GM12878 (cell line): ENCODE data around the gene LRIT1. TPM values are rescaled to one million over a fixed set of nuclear protein-coding genes. Genes with fewer than 3 reads are reported as not detected.

Experiments
- ATAC-seq: fragments of 200-7000 bp; cut with Tn5 transposase; 3 replicates; pipeline ENCODE4 v1.9.1; 2020; ENCODE audit warnings: mild to moderate bottlenecking, moderate library complexity
- BruUV-seq: library from RNA; stranded (reverse); fragments of 400-500 nt; replicated peaks from 2 replicates; lab custom pipeline; 2021; lab: Mats Ljungman, UMichigan
- CTCF ChIA-PET: fragments of 300-600 bp; sonication (Branson Sonifier 250); formaldehyde crosslinking; extraction: SDS; loops from one replicate; lab custom pipeline; 2021; ENCODE audit warnings: inconsistent platforms; lab: Yijun Ruan, JAX
- POLR2A ChIA-PET: fragments of 350-600 bp; formaldehyde crosslinking; extraction: SDS; loops from one replicate; lab custom pipeline; 2021; ENCODE audit warnings: inconsistent platforms; lab: Charles Lee
- RAD21 ChIA-PET: fragments of 300-600 bp; sonication (Branson Sonifier 250); formaldehyde crosslinking; loops from one replicate; lab custom pipeline; 2023; ENCODE audit warnings: antibody characterized with exemption; ENCODE audit not compliant: unreplicated experiment; lab: Charles Lee
- SMC1A ChIA-PET: fragments of 300-600 bp; sonication (Branson Sonifier 250); formaldehyde crosslinking; loops from one replicate; lab custom pipeline; 2023; ENCODE audit not compliant: unreplicated experiment, uncharacterized antibody; lab: Charles Lee
- DNase-seq: peaks from one replicate; pipeline ENCODE4 v3.0.0-alpha.2; 2011; ENCODE audit warnings: low read depth, low spot score
- FAIRE-seq: peaks from 3 replicates; lab custom pipeline; 2011; peaks lifted over from hg19 to GRCh38; lab: Jason Lieb, UNC
- H2AFZ ChIP-seq: 2 replicates; pipeline ENCODE4 v1.6.0; 2011; ENCODE audit warnings: low read depth, low read length, control low read depth; ENCODE audit not compliant: control insufficient read depth
- H3K27ac ChIP-seq: 2 replicates; pipeline ENCODE4 v1.5.1; 2011; ENCODE audit warnings: control low read depth; ENCODE audit not compliant: control insufficient read depth, insufficient read depth
- H3K27me3 ChIP-seq, 2 experiments: replicated peaks in 1 of 2; 2 replicates each; pipeline versions ENCODE4 v1.6.0 to v1.6.1; 2011; ENCODE audit warnings: low read length in 1 of 2; ENCODE audit not compliant: control insufficient read depth in 2 of 2, insufficient read depth in 2 of 2
- H3K36me3 ChIP-seq, 2 experiments: 2 replicates each; pipeline ENCODE4 v1.5.1; 2011; ENCODE audit warnings: low read length in 1 of 2; ENCODE audit not compliant: control insufficient read depth in 2 of 2, insufficient read depth in 2 of 2
- H3K4me1 ChIP-seq: 2 replicates; pipeline ENCODE4 v1.6.1; 2011; ENCODE audit warnings: mild to moderate bottlenecking, low read length, moderate library complexity, mixed read lengths; ENCODE audit not compliant: control insufficient read depth, insufficient read depth
- H3K4me2 ChIP-seq: 2 replicates; pipeline ENCODE4 v1.6.0; 2011; ENCODE audit warnings: control low read depth; ENCODE audit not compliant: control insufficient read depth, insufficient read depth
- H3K4me3 ChIP-seq: fragments of 200-600 bp; sonication (generic); 2 replicates; pipeline ENCODE4 v1.5.1; 2016
- H3K79me2 ChIP-seq: 2 replicates; pipeline ENCODE4 v1.6.0; 2011; ENCODE audit warnings: low read length; ENCODE audit not compliant: control insufficient read depth, insufficient read depth
- H3K9ac ChIP-seq: 2 replicates; pipeline ENCODE4 v1.8.0; 2011; ENCODE audit warnings: low read length, control low read depth, mixed read lengths; ENCODE audit not compliant: control insufficient read depth, insufficient read depth
- H3K9me3 ChIP-seq: replicated peaks from 3 replicates; pipeline ENCODE4 v1.5.1; 2011; ENCODE audit warnings: mild to moderate bottlenecking, low read length; ENCODE audit not compliant: control insufficient read depth, insufficient read depth
- H4K20me1 ChIP-seq: 2 replicates; pipeline ENCODE4 v1.6.0; 2011; ENCODE audit not compliant: control insufficient read depth, insufficient read depth
- CTCF ChIP-seq, 3 experiments: IDR thresholded peaks in 2 of 3; conservative IDR thresholded peaks in 1 of 3; 2 replicates each; pipeline ENCODE4 v1.5.1; 2011; ENCODE audit warnings: low read depth in 3 of 3, low read length in 3 of 3, mild to moderate bottlenecking in 3 of 3, control low read depth in 2 of 3, moderate library complexity in 2 of 3, inconsistent platforms in 1 of 3, mixed read lengths in 1 of 3; ENCODE audit not compliant: control insufficient read depth in 2 of 3, insufficient read depth in 1 of 3; ENCODE audit errors: extremely low read depth in 1 of 3
- IRF4 ChIP-seq: IDR thresholded peaks from 2 replicates; pipeline ENCODE4 v1.6.1; 2011; ENCODE audit warnings: low read depth, low read length
- MAX ChIP-seq: IDR thresholded peaks from 2 replicates; pipeline ENCODE4 v1.6.1; 2012; ENCODE audit warnings: low read depth, low read length, improper control_type of control experiment
- PML ChIP-seq: IDR thresholded peaks from 2 replicates; pipeline ENCODE4 v1.6.1; 2012; ENCODE audit warnings: low read length, inconsistent platforms
- POLR2AphosphoS5 ChIP-seq: IDR thresholded peaks from 2 replicates; pipeline ENCODE4 v1.6.1; 2011; ENCODE audit warnings: mild to moderate bottlenecking, low read length, inconsistent platforms
- POU2F2 ChIP-seq: IDR thresholded peaks from 3 replicates; pipeline ENCODE4 v1.6.1; 2011; ENCODE audit warnings: low read depth, mild to moderate bottlenecking, low read length, borderline replicate concordance
- RAD21 ChIP-seq: IDR thresholded peaks from 2 replicates; pipeline ENCODE4 v1.6.1; 2011; ENCODE audit warnings: mild to moderate bottlenecking, low read depth, low read length, moderate library complexity; ENCODE audit not compliant: insufficient read depth
- SMARCA5 ChIP-seq: fragments of 450-650 bp; IDR thresholded peaks from 2 replicates; pipeline ENCODE4 v1.6.1; 2017; ENCODE audit warnings: mild to moderate bottlenecking
- SMC3 ChIP-seq: IDR thresholded peaks from 2 replicates; pipeline ENCODE4 v1.6.1; 2011; ENCODE audit warnings: low read length, improper control_type of control experiment, borderline replicate concordance
- YY1 ChIP-seq: IDR thresholded peaks from 2 replicates; pipeline ENCODE4 v1.6.1; 2011; ENCODE audit warnings: low read depth, mild to moderate bottlenecking, low read length
- ZBTB11 ChIP-seq: fragments of 450-650 bp; formaldehyde crosslinking; IDR thresholded peaks from 2 replicates; pipeline ENCODE4 v1.5.0; 2022; ENCODE audit warnings: mild to moderate bottlenecking, missing genetic modification characterization
- WGBS: methylation state at CpG from one replicate; pipeline ENCODE4 v1.1.6; 2016; ENCODE audit warnings: low lambda C conversion rate; ENCODE audit not compliant: insufficient replicate concordance, insufficient coverage; ENCODE audit errors: missing lambda C conversion rate; 5-methylcytosine and 5-hydroxymethylcytosine counted together
- in situ Hi-C: fragments of 300-500 bp; cut with MboI; formaldehyde crosslinking; loops from 9 replicates; pipeline ENCODE4 v1.14.3; 2018; ENCODE audit warnings: mixed read lengths
- intact Hi-C: fragments of 100-400 bp; cut with micrococcal nuclease; formaldehyde crosslinking; loops from one replicate; pipeline ENCODE4 v1.14.2; 2022; ENCODE audit not compliant: unreplicated experiment
- polyA plus RNA-seq, 11 experiments: library from polyadenylated mRNA; depleted of rRNA in 4 of 11; unstranded in 6 of 11; stranded (reverse) in 5 of 11; fragments of >200 nt; fragmentation: Nextera tagmentation in 4 of 11; fragmentation: Illumina TruSeq in 1 of 11; extraction: Ambion mirVana in 4 of 11; extraction: Trizol in 1 of 11; gene quantifications; 1 replicate in 1 of 11; 2 replicates in 10 of 11; pipeline versions ENCODE4 v1.2.1 to v1.2.3, GENCODE V29; 2011 to 2016; ENCODE audit warnings: inconsistent platforms in 2 of 11, missing spikeins in 2 of 11, low read depth in 1 of 11
- total RNA-seq, 4 experiments: library from RNA; depleted of rRNA in 3 of 4; stranded (reverse); fragments of >200 nt in 3 of 4; fragmentation: Illumina TruSeq in 1 of 4; extraction: Trizol in 1 of 4; gene quantifications; 2 replicates each; pipeline versions ENCODE4 v1.2.1 to v1.2.3, GENCODE V29; 2013 to 2021

Gene LRIT1
- total and polyA plus RNA-seq, 10 of the 15 experiments (the other 5 are each of a cell fraction or from before 2014, with no cell fraction given): not detected

GRCh38 chr10:84264611-84265141 is 23.3 kb upstream of the LRIT1 start:
- RAD21 ChIA-PET: interaction anchor here (0.6 to 6.6 kb wide), 5 partner anchors 65 to 271 kb away, joined by 3 to 74 read pairs (median 5); no protein-coding TSS in a partner anchor
- POLR2A ChIA-PET: no interaction called here
- no peak overlapping the region for H3K27ac ChIP-seq
- H3K79me2 ChIP-seq: no peaks in the 10 kb centered on the region
- no peaks in the 10 kb centered on the region for H3K4me1 ChIP-seq
- DNase-seq (no peak), ATAC-seq (peak; percentile 94), FAIRE-seq (peak; percentile 90)
- no peak overlapping the region for H3K4me2 ChIP-seq
- H3K4me3 ChIP-seq: no peak overlapping the region
- TF ChIP-seq POU2F2 (peak; percentile 75; the same call in 1 of the 3 replicates), ZBTB11 (CRISPR knock-in tag) (no peak), RAD21 (peak; percentile 87), SMC3 (peak; percentile 94), CTCF (IDR thresholded peaks at IDR 0.05 in 2 of 3, conservative IDR thresholded peaks at IDR 0.05 in 1 of 3; ENCODE audit: control insufficient read depth in 2 of 3, extremely low read depth in 1 of 3, insufficient read depth in 1 of 3, low read depth in 3 of 3, low read length in 3 of 3) (peak; percentile 94 to 98 (median 97)), IRF4 (0 out of 2 replicates have a peak, but pooled peaks have one; percentile 20), PML (no peak), YY1 (peak; percentile 56), POLR2AphosphoS5 (no peak), MAX (0 out of 2 replicates have a peak, but pooled peaks have one; percentile 25), SMARCA5 (0 out of 2 replicates have a peak, but pooled peaks have one; percentile 50)
- H3K9ac ChIP-seq: no peak overlapping the region
- BruUV-seq: no TSS peak
- intact Hi-C loops: loop anchor here (1.0 to 10.0 kb wide), 4 partner anchors 111 to 450 kb away; no protein-coding TSS in a partner anchor
- no peaks in the 10 kb centered on the region for H3K9me3 ChIP-seq
- no peaks in the 10 kb centered on the region; a peak in 2 of 4 replicates for H3K27me3 ChIP-seq
- H3K36me3 ChIP-seq: no peaks in the 10 kb centered on the region
- no peak overlapping the region for H2AFZ ChIP-seq
- CTCF ChIA-PET: interaction anchor here (0.6 to 8.3 kb wide), 22 partner anchors 10 to 1349 kb away, joined by 3 to 228 read pairs (median 4); partner anchors contain the start of gene CCSER2
- no peaks in the 10 kb centered on the region for H4K20me1 ChIP-seq
- WGBS: 4% methylated on average over 11 of the region's 11 CpGs
- in situ Hi-C loops: loop anchor here (5.0 kb wide), 2 partner anchors 278 to 453 kb away; no protein-coding TSS in a partner anchor
- SMC1A ChIA-PET: interaction anchor here (0.5 to 4.2 kb wide), 8 partner anchors 11 to 274 kb away, joined by 3 to 60 read pairs (median 3); no protein-coding TSS in a partner anchor
